DOHH2 (cell line): ENCODE results near the gene RASGRP3.

Experiments
- EZH2phosphoT487 ChIP-seq: fragments of 200-600 bp; sonication (generic); IDR thresholded peaks from 2 replicates; pipeline ENCODE4 v1.6.1; 2017; ENCODE audit warnings: borderline replicate concordance, mild to moderate bottlenecking, antibody characterized with exemption, low read length, moderate library complexity, mixed read lengths
- TF ChIP-seq, protein P1 (sequence below): fragments of 200-600 bp; sonication (generic); IDR thresholded peaks from one replicate; pipeline ENCODE4 v1.5.1; 2014; ENCODE audit warnings: antibody characterized with exemption, mild to moderate bottlenecking, low read depth, low read length; ENCODE audit not compliant: poor library complexity, severe bottlenecking

DNA sequence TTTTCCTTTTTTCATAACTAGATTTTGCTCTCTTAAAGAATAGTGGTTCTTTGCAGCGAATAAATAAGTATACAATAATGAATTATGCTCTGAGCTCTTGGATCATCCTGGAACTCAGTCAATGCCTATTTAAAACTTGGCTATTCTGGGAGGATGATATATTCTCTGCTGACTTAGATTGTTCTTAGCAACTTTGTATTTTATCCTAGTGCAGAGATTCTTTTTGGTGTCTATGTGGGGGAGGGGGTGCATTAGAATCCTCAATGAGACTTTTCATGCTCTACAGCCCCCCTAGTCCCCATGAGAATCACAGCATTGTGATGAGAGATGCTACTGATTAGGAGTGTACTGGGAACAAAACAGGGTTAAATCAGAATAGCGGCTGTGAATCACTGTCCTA lies 131.5 kb downstream of the RASGRP3 start:
- TF ChIP-seq, protein P1, sequence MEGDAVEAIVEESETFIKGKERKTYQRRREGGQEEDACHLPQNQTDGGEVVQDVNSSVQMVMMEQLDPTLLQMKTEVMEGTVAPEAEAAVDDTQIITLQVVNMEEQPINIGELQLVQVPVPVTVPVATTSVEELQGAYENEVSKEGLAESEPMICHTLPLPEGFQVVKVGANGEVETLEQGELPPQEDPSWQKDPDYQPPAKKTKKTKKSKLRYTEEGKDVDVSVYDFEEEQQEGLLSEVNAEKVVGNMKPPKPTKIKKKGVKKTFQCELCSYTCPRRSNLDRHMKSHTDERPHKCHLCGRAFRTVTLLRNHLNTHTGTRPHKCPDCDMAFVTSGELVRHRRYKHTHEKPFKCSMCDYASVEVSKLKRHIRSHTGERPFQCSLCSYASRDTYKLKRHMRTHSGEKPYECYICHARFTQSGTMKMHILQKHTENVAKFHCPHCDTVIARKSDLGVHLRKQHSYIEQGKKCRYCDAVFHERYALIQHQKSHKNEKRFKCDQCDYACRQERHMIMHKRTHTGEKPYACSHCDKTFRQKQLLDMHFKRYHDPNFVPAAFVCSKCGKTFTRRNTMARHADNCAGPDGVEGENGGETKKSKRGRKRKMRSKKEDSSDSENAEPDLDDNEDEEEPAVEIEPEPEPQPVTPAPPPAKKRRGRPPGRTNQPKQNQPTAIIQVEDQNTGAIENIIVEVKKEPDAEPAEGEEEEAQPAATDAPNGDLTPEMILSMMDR = no peak
- no peak for TF ChIP-seq EZH2phosphoT487
